Glutamatergic neuron (in vitro differentiated cells): Measurements from ENCODE around the gene MIPOL1. TPM values are rescaled to one million over a fixed set of nuclear protein-coding genes. Genes with fewer than 3 reads are reported as not detected.
A peak's percentile ranks its signal among the peaks of the same experiment; 100 is the strongest.
"Not testable (repeated sequence)": the region's sequence is repeated elsewhere in the genome, so short reads cannot be mapped to it uniquely, and the experiment has no call there.

Experiments
- DNase-seq: peaks from one replicate; pipeline ENCODE4 v3.0.0; 2022
- H3K27ac Mint-ChIP-seq: one replicate; pipeline ENCODE4 v1.8.0; 2020; ENCODE audit warnings: mild to moderate bottlenecking, mixed read lengths, inconsistent platforms; ENCODE audit not compliant: unreplicated experiment
- H3K27me3 Mint-ChIP-seq: one replicate; pipeline ENCODE4 v1.8.0; 2020; ENCODE audit warnings: mild to moderate bottlenecking, moderate library complexity, mixed read lengths, inconsistent platforms; ENCODE audit not compliant: unreplicated experiment
- H3K36me3 Mint-ChIP-seq: one replicate; pipeline ENCODE4 v1.8.0; 2020; ENCODE audit warnings: mild to moderate bottlenecking, mixed read lengths, inconsistent platforms; ENCODE audit not compliant: unreplicated experiment
- H3K4me1 Mint-ChIP-seq: one replicate; pipeline ENCODE4 v1.8.0; 2020; ENCODE audit warnings: mild to moderate bottlenecking, low read depth, mixed read lengths, inconsistent platforms; ENCODE audit not compliant: unreplicated experiment
- H3K4me3 Mint-ChIP-seq: one replicate; pipeline ENCODE4 v1.8.0; 2020; ENCODE audit warnings: mild to moderate bottlenecking, mixed read lengths, inconsistent platforms; ENCODE audit not compliant: unreplicated experiment
- H3K9me3 Mint-ChIP-seq: one replicate; pipeline ENCODE4 v1.8.0; 2020; ENCODE audit warnings: mild to moderate bottlenecking, moderate library complexity, mixed read lengths, inconsistent platforms; ENCODE audit not compliant: unreplicated experiment
- total RNA-seq: library from RNA; stranded (reverse); fragmentation: NEBNext Ultra II Directional; extraction: Animal tissue kit (Norgen Biotek cat#: 25700); gene quantifications from one replicate; pipeline ENCODE4 v1.2.1, GENCODE V29; 2021; ENCODE audit not compliant: unreplicated experiment
- TF ChIP-seq, protein P1 (sequence below): fragments of 200-600 bp; sonication (generic); IDR thresholded peaks from one replicate; pipeline ENCODE4 v1.5.0; 2021; ENCODE audit not compliant: partially characterized antibody, unreplicated experiment

MIPOL1 gene
- total RNA-seq, 1 donor from 2014 or later, result 14.5 TPM

GRCh38 chr14:37215345-37215744 is 17.6 kb downstream of the MIPOL1 start:
- H3K4me1 Mint-ChIP-seq, result no peaks in the 10 kb centered on the region
- no peaks in the 10 kb centered on the region for H3K9me3 Mint-ChIP-seq
- no peak overlapping the region for H3K4me3 Mint-ChIP-seq
- DNase-seq, result no peak
- H3K36me3 Mint-ChIP-seq, result peaks cover 16% of the 10 kb centered on the region
- H3K27ac Mint-ChIP-seq, result no peak overlapping the region
- no peaks in the 10 kb centered on the region for H3K27me3 Mint-ChIP-seq
- TF ChIP-seq, protein P1, sequence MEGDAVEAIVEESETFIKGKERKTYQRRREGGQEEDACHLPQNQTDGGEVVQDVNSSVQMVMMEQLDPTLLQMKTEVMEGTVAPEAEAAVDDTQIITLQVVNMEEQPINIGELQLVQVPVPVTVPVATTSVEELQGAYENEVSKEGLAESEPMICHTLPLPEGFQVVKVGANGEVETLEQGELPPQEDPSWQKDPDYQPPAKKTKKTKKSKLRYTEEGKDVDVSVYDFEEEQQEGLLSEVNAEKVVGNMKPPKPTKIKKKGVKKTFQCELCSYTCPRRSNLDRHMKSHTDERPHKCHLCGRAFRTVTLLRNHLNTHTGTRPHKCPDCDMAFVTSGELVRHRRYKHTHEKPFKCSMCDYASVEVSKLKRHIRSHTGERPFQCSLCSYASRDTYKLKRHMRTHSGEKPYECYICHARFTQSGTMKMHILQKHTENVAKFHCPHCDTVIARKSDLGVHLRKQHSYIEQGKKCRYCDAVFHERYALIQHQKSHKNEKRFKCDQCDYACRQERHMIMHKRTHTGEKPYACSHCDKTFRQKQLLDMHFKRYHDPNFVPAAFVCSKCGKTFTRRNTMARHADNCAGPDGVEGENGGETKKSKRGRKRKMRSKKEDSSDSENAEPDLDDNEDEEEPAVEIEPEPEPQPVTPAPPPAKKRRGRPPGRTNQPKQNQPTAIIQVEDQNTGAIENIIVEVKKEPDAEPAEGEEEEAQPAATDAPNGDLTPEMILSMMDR, result no peak

DNA sequence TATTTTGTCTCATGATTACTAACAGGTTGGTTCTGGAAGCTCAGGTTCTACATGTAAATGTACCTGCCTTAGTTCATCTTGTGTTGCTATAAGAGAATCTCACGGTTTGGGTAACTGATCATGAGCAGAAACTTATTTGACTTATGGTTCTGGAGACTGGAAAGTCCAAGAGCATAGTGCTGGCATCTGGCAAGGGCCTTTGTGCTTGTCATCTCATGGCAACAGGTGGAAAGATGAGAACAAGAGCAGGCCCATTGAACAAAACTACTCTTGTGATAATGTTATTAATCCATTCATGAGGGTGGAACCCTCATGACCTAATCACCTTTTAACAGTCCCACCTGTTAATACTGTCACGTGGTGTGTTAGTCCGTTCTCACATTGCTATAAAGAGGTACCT is 23.3 kb downstream of the MIPOL1 start:
- Mint-ChIP-seq H3K9me3 (peaks cover 2% of the 10 kb centered on the region), H3K36me3 (peaks cover 13% of the 10 kb centered on the region)

GRCh38 chr14:37223947-37224474 is 26.3 kb downstream of the MIPOL1 start:
- H3K9me3 Mint-ChIP-seq, result peaks cover 2% of the 10 kb centered on the region
- H3K4me3 Mint-ChIP-seq, result no peak overlapping the region
- no peak for DNase-seq
- no peak overlapping the region for H3K27ac Mint-ChIP-seq
- no peaks in the 10 kb centered on the region for H3K27me3 Mint-ChIP-seq
- H3K4me1 Mint-ChIP-seq, result no peaks in the 10 kb centered on the region
- peaks cover 16% of the 10 kb centered on the region for H3K36me3 Mint-ChIP-seq
- TF ChIP-seq, protein P1, result no peak

More for the DNA sequence above, 23.3 kb downstream of the MIPOL1 start:
- H3K4me1 Mint-ChIP-seq, result no peaks in the 10 kb centered on the region
- H3K27ac Mint-ChIP-seq, result no peak overlapping the region
- no peaks in the 10 kb centered on the region for H3K27me3 Mint-ChIP-seq
- H3K4me3 Mint-ChIP-seq, result no peak overlapping the region
- TF ChIP-seq, protein P1, result no peak
- no peak for DNase-seq

- not testable (repeated sequence) for H3K27ac Mint-ChIP-seq, H3K4me1 Mint-ChIP-seq, H3K27me3 Mint-ChIP-seq, H3K9me3 Mint-ChIP-seq, DNase-seq, H3K4me3 Mint-ChIP-seq
- H3K36me3 Mint-ChIP-seq, result peaks cover 16% of the 10 kb centered on the region
Measured at GRCh38 chr14:37225668-37226067, 27.9 kb downstream of the MIPOL1 start.

DNA sequence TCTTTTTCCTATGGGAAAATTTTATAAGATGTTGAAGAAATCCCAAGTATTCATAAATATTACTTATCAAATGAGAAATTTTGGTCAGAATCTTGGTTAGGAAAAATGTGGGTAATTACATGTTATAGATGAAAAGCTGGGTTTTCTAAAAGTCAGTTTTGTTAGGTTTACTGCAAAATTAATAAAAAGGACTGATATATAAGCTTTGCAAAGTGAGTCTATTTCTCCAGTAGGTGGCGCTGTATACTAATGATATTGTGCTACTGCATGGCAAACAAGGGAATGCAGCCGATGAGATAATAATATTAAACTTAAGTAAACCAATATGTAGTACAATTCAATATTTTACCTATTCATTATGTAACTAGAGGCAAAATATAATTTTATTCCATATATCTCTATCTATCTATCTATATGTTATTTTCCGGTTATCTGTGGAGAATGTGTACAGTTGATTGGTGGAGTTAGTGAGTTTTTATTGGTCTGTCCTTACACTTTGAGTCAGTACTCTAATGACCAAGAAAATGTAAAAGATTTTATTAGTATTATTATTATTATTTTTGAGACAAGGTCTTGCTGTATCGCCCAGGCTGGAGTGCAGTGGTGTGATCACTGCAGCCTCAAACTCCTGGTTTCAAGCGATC is 32.9 kb downstream of the MIPOL1 start:
- TF ChIP-seq, protein P1, result peak; percentile 87
- Mint-ChIP-seq H3K27me3 (no peaks in the 10 kb centered on the region), H3K9me3 (no peaks in the 10 kb centered on the region), H3K27ac (no peak overlapping the region), H3K4me1 (no peaks in the 10 kb centered on the region), H3K36me3 (peaks cover 7% of the 10 kb centered on the region), H3K4me3 (no peak overlapping the region)
- no peak for DNase-seq
